Esophagus squamous epithelium (tissue), 5 donors: ENCODE data around the gene RILP. TPM values are rescaled to one million over a fixed set of nuclear protein-coding genes. Genes with fewer than 3 reads are reported as not detected.
"Not testable (repeated sequence)": the region's sequence is repeated elsewhere in the genome, so short reads cannot be mapped to it uniquely, and the experiment has no call there.

Experiments
- DNase-seq: peaks from one replicate; lab custom pipeline; 2025; lab: John Stamatoyannopoulos, UW
- H3K27ac ChIP-seq, 4 donors: fragments of 200-600 bp; sonication (generic); one replicate each; pipeline ENCODE4 v1.5.1; 2016 to 2019; ENCODE audit warnings: mild to moderate bottlenecking in 1 of 4
- H3K27me3 ChIP-seq, 4 donors: fragments of 200-600 bp; sonication (generic); 1 replicate in 3 of 4; 2 replicates in 1 of 4; pipeline versions ENCODE4 v1.5.1 to v1.6.0; 2017 to 2021; ENCODE audit warnings: antibody characterized with exemption in 1 of 4
- H3K36me3 ChIP-seq, 3 donors: fragments of 200-600 bp; sonication (generic); one replicate each; pipeline ENCODE4 v1.5.1; 2016 to 2019
- H3K4me1 ChIP-seq, 3 donors: fragments of 200-600 bp; sonication (generic); one replicate each; pipeline ENCODE4 v1.5.1; 2017 to 2019
- H3K4me3 ChIP-seq, 4 donors: fragments of 200-600 bp; sonication (generic); 1 replicate in 3 of 4; 2 replicates in 1 of 4; pipeline ENCODE4 v1.5.1; 2016 to 2019; ENCODE audit warnings: mild to moderate bottlenecking in 2 of 4, moderate library complexity in 1 of 4
- H3K9me3 ChIP-seq, 3 donors: fragments of 200-600 bp; sonication (generic); one replicate each; pipeline ENCODE4 v1.5.1; 2016 to 2019
- POLR2A ChIP-seq, 4 donors: fragments of 450-650 bp; IDR thresholded peaks; one replicate each; pipeline ENCODE4 v1.6.1; 2017; ENCODE audit warnings: antibody characterized with exemption in 4 of 4, mild to moderate bottlenecking in 4 of 4, moderate library complexity in 3 of 4
- WGBS, 2 donors: methylation state at CpG; one replicate each; pipeline ENCODE4 v1.1.5; 2018; 5-methylcytosine and 5-hydroxymethylcytosine counted together
- intact Hi-C: fragments of 100-400 bp; cut with DNase I; formaldehyde crosslinking; loops from one replicate; pipeline ENCODE4 v1.15.0; 2022
- total RNA-seq, 4 donors: library from RNA; depleted of rRNA; stranded (reverse); fragments of >200 nt; gene quantifications; one replicate each; pipeline ENCODE4 v1.1.0, GENCODE V29; 2016
- TF ChIP-seq, protein P1 (sequence below), 6 experiments: fragments of 450-650 bp in 4 of 6; fragments of 200-600 bp in 2 of 6; sonication (generic) in 2 of 6; IDR thresholded peaks; one replicate each; pipeline ENCODE4 v1.5.1; 2016 to 2019; ENCODE audit warnings: antibody characterized with exemption in 6 of 6, mild to moderate bottlenecking in 4 of 6, moderate library complexity in 4 of 6
- donor health status: DM: yes; HTN: yes; CAD: no.

Gene RILP
- total RNA-seq, 4 donors from 2014 or later = 3.0 to 16.5 (median 13.9) TPM

DNA sequence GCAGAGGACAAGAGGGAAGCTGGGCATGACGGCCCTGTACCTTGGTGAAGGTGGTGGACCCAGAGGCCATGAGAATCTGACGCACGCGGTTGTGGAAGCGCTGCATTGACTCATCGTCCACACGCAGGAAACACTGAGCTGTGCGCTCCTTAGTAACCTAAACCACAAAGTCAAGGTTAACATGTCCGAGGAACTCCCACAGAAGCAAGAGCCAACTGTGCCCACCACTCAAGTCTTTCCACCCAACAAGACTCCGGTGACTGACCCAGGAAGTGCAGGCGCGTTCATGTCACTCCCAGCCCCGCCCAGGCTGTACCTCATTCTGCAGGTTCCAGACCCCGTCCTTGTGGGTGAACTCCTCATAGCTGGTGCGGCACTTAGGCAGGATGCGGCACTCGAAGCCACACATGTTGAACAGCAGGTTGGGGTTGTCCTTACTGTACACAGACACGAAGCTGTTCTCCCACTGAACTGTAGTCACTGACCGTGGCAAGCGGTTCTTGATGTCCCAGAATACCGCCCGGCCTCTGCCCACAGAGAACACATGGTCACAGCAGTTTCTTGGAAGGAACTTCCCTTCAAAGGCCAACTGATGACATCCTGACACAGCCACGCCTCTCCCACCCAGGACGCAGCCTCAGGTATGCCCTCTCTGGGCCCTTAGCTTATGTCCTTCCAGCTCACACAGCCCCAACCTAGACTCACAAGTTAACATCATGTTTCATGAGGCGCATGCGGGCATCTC, 23.5 kb upstream of the RILP start:
- WGBS, 2 donors = 80 to 85% methylated on average over 15 to 16 of the region's 26 CpGs
- no peak for DNase-seq
- Histone ChIP-seq H3K9me3 (no peaks in the 10 kb centered on the region), H3K27ac (no peak overlapping the region), H3K4me1 (peaks cover 0 to 16% (median 4%) of the 10 kb centered on the region in 3 donors), H3K36me3 (peaks cover 59 to 97% (median 87%) of the 10 kb centered on the region in 3 donors), H3K4me3 (no peak overlapping the region), H3K27me3 (no peaks in the 10 kb centered on the region)
- intact Hi-C loops = no loop called here
- TF ChIP-seq, protein P1, sequence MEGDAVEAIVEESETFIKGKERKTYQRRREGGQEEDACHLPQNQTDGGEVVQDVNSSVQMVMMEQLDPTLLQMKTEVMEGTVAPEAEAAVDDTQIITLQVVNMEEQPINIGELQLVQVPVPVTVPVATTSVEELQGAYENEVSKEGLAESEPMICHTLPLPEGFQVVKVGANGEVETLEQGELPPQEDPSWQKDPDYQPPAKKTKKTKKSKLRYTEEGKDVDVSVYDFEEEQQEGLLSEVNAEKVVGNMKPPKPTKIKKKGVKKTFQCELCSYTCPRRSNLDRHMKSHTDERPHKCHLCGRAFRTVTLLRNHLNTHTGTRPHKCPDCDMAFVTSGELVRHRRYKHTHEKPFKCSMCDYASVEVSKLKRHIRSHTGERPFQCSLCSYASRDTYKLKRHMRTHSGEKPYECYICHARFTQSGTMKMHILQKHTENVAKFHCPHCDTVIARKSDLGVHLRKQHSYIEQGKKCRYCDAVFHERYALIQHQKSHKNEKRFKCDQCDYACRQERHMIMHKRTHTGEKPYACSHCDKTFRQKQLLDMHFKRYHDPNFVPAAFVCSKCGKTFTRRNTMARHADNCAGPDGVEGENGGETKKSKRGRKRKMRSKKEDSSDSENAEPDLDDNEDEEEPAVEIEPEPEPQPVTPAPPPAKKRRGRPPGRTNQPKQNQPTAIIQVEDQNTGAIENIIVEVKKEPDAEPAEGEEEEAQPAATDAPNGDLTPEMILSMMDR (IDR thresholded peaks at IDR 0.05) = no peak
- no peak for TF ChIP-seq POLR2A (IDR thresholded peaks at IDR 0.05)

DNA sequence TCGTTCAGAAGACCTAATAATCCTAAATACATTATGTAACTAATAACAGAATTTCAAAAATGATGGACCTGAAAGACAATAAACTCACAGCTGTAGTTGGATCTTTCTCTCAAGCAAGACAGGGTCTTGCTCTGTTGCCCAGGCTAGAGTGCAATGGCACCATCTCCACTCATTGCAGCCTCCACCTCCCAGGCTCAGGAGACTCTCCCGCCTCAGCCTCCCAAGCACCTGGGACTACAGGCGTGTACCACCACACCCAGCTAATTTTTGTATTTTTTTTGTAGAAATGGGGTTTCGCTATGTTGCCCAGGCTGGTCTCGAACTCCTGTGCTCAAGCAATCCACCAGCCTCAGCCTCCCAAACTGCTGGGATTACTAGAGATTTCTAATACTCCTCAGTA, 14.3 kb upstream of the RILP start:
- H3K27me3 ChIP-seq, H3K4me3 ChIP-seq, H3K27ac ChIP-seq, H3K4me1 ChIP-seq, DNase-seq, intact Hi-C loops, H3K9me3 ChIP-seq: not testable (repeated sequence)
- 91 to 92% methylated on average over 5 of the region's 5 CpGs for WGBS, 2 donors
- H3K36me3 ChIP-seq = peaks cover 35 to 100% (median 63%) of the 10 kb centered on the region in 3 donors

DNA sequence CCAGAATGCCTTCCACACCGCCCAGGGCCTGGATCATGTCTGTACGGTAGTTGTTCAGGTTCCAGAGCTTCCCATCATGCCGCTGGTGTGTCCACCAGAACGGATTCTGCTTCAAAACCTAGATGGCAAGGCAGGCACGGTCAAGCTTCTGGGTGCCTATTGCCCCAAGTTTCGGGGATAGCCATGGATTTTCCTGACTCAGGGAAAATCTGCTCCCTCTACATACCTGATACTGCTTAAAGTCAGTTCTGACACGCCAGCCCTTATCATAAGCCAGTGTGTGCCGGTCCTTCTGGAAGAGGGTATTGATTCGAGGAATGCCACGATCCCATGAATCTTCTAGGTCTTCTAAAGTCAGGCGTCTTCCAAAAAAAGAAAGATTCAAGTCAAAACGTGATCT, 11.4 kb upstream of the RILP start:
- intact Hi-C loops = no loop called here
- no peaks in the 10 kb centered on the region for H3K27me3 ChIP-seq
- 93% methylated on average over 7 to 10 of the region's 12 CpGs for WGBS, 2 donors
- no peak overlapping the region for H3K4me3 ChIP-seq
- H3K9me3 ChIP-seq = no peaks in the 10 kb centered on the region
- DNase-seq = no peak
- peaks cover 51 to 100% (median 75%) of the 10 kb centered on the region in 3 donors for H3K36me3 ChIP-seq
- H3K27ac ChIP-seq = no peak overlapping the region
- TF ChIP-seq, protein P1 (IDR thresholded peaks at IDR 0.05) = no peak
- no peak for TF ChIP-seq POLR2A (IDR thresholded peaks at IDR 0.05)
- H3K4me1 ChIP-seq = no peaks in the 10 kb centered on the region

DNA sequence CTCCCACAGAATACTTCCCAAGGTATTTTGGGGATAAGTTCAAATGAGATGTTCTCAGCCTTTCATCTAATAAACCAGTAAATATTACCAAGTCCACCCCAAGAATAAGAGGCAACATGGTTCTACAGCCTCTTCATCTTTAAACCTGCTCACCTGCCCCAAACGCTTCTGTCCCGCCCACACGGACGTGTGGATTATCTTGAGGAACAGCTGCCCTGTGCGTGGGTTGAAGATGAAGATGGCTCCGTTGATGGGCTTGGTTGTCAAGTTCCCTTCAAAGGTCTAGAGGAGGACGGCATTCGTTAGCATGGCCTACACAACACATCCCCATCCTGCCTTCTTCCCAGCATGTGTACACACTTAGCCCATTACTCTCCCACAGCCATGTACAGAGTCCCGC, 8.4 kb upstream of the RILP start:
- TF ChIP-seq POLR2A (IDR thresholded peaks at IDR 0.05) = no peak
- TF ChIP-seq, protein P1 (IDR thresholded peaks at IDR 0.05) = no peak
- H3K4me1 ChIP-seq = no peaks in the 10 kb centered on the region
- H3K27ac ChIP-seq = no peak overlapping the region
- 88 to 92% methylated on average over 8 to 9 of the region's 9 CpGs for WGBS, 2 donors
- no peaks in the 10 kb centered on the region for H3K9me3 ChIP-seq
- H3K36me3 ChIP-seq = peaks cover 75 to 100% (median 87%) of the 10 kb centered on the region in 3 donors
- H3K27me3 ChIP-seq = no peaks in the 10 kb centered on the region
- no peak for DNase-seq
- intact Hi-C loops = no loop called here
- H3K4me3 ChIP-seq = no peak overlapping the region

DNA sequence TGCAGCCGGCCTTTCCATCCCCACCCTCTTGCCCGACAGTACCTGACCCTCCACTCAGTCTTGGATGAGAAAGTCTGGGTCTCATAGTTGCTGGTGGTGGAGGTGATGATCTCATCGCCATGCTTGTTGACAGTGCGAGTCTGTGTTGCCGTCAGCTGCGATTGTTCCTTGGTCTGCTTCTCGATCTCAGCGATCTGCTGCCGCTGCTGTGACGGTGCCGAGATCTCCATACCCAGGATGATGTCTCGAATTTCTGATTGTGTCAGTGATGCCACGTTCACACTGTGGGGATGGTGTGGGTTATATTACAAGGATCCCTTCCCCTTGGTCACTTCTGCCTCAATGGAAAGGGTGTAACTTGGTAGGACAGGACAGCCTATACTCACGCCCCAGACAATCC, 4.1 kb upstream of the RILP start:
- peak overlapping the region in 1 of 4 donors; percentile 7 for H3K27ac ChIP-seq
- intact Hi-C loops = no loop called here
- peaks cover 12 to 31% (median 15%) of the 10 kb centered on the region in 3 donors for H3K4me1 ChIP-seq
- no peaks in the 10 kb centered on the region for H3K27me3 ChIP-seq
- no peaks in the 10 kb centered on the region for H3K9me3 ChIP-seq
- DNase-seq = no peak
- TF ChIP-seq, protein P1 (IDR thresholded peaks at IDR 0.05) = no peak
- TF ChIP-seq POLR2A (IDR thresholded peaks at IDR 0.05) = no peak
- 91 to 95% methylated on average over 11 to 14 of the region's 14 CpGs for WGBS, 2 donors
- H3K4me3 ChIP-seq = no peak overlapping the region
- H3K36me3 ChIP-seq = peaks cover 61 to 87% (median 79%) of the 10 kb centered on the region in 3 donors

DNA sequence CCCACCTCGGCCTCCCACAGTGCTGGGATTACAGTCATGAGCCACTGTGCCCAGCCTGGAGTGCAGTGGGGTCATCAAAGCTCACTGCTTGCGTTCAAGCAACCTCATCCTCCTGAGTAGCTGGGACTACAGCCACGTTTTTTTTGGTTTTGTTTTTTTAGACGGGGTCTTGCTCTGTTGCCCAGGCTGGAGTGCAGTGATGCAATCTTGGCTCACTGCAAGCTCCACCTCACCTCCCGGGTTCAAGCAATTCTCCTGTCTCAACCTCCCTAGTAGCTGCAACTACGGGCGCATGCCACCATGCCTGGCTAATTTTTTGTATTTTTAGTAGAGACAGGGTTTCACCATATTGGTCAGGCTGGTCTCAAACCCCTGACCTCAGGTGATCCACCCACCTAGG, 3.1 kb upstream of the RILP start:
- H3K4me1 ChIP-seq = peaks cover 19 to 40% (median 24%) of the 10 kb centered on the region in 3 donors
- WGBS, 2 donors = 75 to 83% methylated on average over 7 of the region's 7 CpGs
- H3K9me3 ChIP-seq, H3K4me3 ChIP-seq, DNase-seq, H3K27me3 ChIP-seq, intact Hi-C loops, H3K27ac ChIP-seq: not testable (repeated sequence)
- peaks cover 55 to 78% (median 70%) of the 10 kb centered on the region in 3 donors for H3K36me3 ChIP-seq
